ENCODE measurements around the gene FOXS1. TPM values are rescaled to one million over a fixed set of nuclear protein-coding genes. Genes with fewer than 3 reads are reported as not detected.
A peak's percentile ranks its signal among the peaks of the same experiment; 100 is the strongest.

The FOXS1 gene
- total and polyA plus RNA-seq, 2 donors from 2014 or later, result 2.1 to 9.8 TPM

GRCh38 chr20:31851240-31851955 lies 6.0 kb upstream of the FOXS1 start:
- no peak for TF ChIP-seq CTCF (IDR thresholded peaks at IDR 0.05; ENCODE audit: borderline replicate concordance, extremely low read depth, insufficient read depth)
- FAIRE-seq, result no peak
- Histone ChIP-seq H3K36me3 (ENCODE audit: control insufficient read depth in 2 of 3, insufficient read depth in 3 of 3, low read length in 3 of 3) (no peaks in the 10 kb centered on the region), H3K9ac (ENCODE audit: low read length in 3 of 3) (no peak overlapping the region), H3K27ac (ENCODE audit: low read depth in 2 of 2, low read length in 2 of 2) (no peak overlapping the region), H3K9me3 (ENCODE audit: control insufficient read depth in 2 of 3, insufficient read depth in 1 of 3, low read length in 3 of 3) (no peaks in the 10 kb centered on the region), H3K27me3 (ENCODE audit: control insufficient read depth, insufficient read depth, low read length) (peaks cover 3% of the 10 kb centered on the region), H3K4me1 (ENCODE audit: control insufficient read depth in 2 of 3, insufficient read depth in 2 of 3, low read depth in 1 of 3, low read length in 3 of 3) (no peaks in the 10 kb centered on the region), H3K4me3 (ENCODE audit: low read length in 3 of 3) (no peak overlapping the region)
- no peak for DNase-seq
- intact Hi-C loops (cut with DNase I), result loop anchor here (5.0 kb wide), 1 partner anchor 101 kb away; the partner anchor contains the start of gene PDRG1

- no peak for TF ChIP-seq CTCF (IDR thresholded peaks at IDR 0.05; ENCODE audit: borderline replicate concordance, extremely low read depth, insufficient read depth)
- no peak overlapping the region for H3K4me3 ChIP-seq (ENCODE audit: low read length in 3 of 3)
- DNase-seq (peak in 1 of 5 donors; percentile 86), FAIRE-seq (no peak)
- peaks cover 0 to 6% (median 0%) of the 10 kb centered on the region in 3 donors for H3K4me1 ChIP-seq (ENCODE audit: control insufficient read depth in 2 of 3, insufficient read depth in 2 of 3, low read depth in 1 of 3, low read length in 3 of 3)
- no peaks in the 10 kb centered on the region for H3K9me3 ChIP-seq (ENCODE audit: control insufficient read depth in 2 of 3, insufficient read depth in 1 of 3, low read length in 3 of 3)
- no peaks in the 10 kb centered on the region for H3K36me3 ChIP-seq (ENCODE audit: control insufficient read depth in 2 of 3, insufficient read depth in 3 of 3, low read length in 3 of 3)
- no peak overlapping the region for H3K27ac ChIP-seq (ENCODE audit: low read depth in 2 of 2, low read length in 2 of 2)
- no peak overlapping the region for H3K9ac ChIP-seq (ENCODE audit: low read length in 3 of 3)
- peaks cover 3% of the 10 kb centered on the region for H3K27me3 ChIP-seq (ENCODE audit: control insufficient read depth, insufficient read depth, low read length)
- intact Hi-C loops (cut with DNase I), result no loop called here
Measured at GRCh38 chr20:31849306-31849930, 4.0 kb upstream of the FOXS1 start.

GRCh38 chr20:31848088-31848999 lies 2.9 kb upstream of the FOXS1 start:
- Histone ChIP-seq H3K4me3 (ENCODE audit: low read length in 3 of 3) (no peak overlapping the region), H3K9me3 (ENCODE audit: control insufficient read depth in 2 of 3, insufficient read depth in 1 of 3, low read length in 3 of 3) (no peaks in the 10 kb centered on the region), H3K36me3 (ENCODE audit: control insufficient read depth in 2 of 3, insufficient read depth in 3 of 3, low read length in 3 of 3) (no peaks in the 10 kb centered on the region), H3K9ac (ENCODE audit: low read length in 3 of 3) (no peak overlapping the region), H3K27ac (ENCODE audit: low read depth in 2 of 2, low read length in 2 of 2) (no peak overlapping the region), H3K27me3 (ENCODE audit: control insufficient read depth, insufficient read depth, low read length) (peaks cover 3% of the 10 kb centered on the region), H3K4me1 (ENCODE audit: control insufficient read depth in 2 of 3, insufficient read depth in 2 of 3, low read depth in 1 of 3, low read length in 3 of 3) (peaks cover 0 to 6% (median 2%) of the 10 kb centered on the region in 3 donors)
- intact Hi-C loops (cut with DNase I), result no loop called here
- FAIRE-seq (no peak), DNase-seq (no peak)
- no peak for TF ChIP-seq CTCF (IDR thresholded peaks at IDR 0.05; ENCODE audit: borderline replicate concordance, extremely low read depth, insufficient read depth)
